Right renal cortex interstitium (tissue), 3 donors: ENCODE results near the gene NEDD9. TPM values are rescaled to one million over a fixed set of nuclear protein-coding genes. Genes with fewer than 3 reads are reported as not detected.

Experiments used
- DNase-seq, 3 donors: peaks; one replicate each; pipeline ENCODE4 v3.0.0-alpha.2; 2013; ENCODE audit warnings: low read depth in 3 of 3, low spot score in 2 of 3
- polyA plus RNA-seq, 3 donors: library from polyadenylated mRNA; unstranded; fragments of 120-200 nt; gene quantifications; one replicate each; pipeline ENCODE4 v1.2.1, GENCODE V29; 2013; ENCODE audit not compliant: insufficient read length in 3 of 3

NEDD9 gene
- polyA plus RNA-seq, 3 donors: 58.3 to 79.1 (median 73.5) TPM

GRCh38 chr6:11260249-11261038, 28.0 kb upstream of the NEDD9 start:
- no peak for DNase-seq

DNA sequence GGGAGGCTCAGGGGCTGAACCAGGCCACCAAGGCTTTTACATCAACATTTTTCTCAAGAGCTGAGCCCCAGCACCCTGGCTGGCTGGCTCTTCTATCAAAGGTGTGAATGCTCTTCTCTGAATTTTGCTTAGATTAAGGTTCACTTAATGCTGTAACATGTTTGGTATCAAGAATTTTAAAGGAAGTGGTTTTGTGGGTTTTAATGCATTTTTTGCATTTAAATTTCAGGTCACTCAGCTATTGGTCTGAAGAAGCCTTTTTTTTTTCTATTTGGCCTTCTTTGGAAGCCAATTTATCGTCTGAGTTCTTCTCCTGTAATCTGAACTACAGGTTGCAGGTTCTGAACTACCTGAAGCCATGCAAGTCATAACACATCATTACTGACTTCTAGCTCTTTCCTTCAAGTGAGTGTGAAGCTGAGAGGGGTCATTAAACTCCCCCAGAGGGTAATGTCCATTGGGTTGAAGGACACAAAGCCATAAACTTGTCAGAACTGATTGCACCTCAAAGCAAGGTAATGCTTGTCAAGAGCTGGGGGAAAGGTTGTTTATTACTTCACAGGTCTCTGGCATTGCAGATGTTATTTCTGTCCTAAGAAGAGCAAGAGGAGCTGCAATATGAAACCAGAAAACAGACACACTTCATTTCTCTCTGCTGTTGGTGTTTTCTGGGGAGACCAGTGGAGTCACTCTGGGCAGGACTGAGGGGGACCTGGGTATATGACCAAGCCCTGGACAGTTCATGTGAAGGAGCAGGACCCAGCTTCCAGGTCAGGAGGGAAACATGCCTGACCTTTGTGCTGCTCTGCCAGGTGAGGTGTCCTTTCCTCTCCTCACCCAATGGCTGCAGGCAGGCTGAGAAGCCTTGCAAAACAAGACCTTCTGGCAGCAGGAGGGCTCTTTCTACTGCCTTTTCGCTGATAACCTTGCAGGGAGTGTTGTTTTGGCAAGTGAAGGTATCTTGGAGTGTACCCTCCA, 26.1 kb upstream of the NEDD9 start:
- DNase-seq: no peak

- no peak for DNase-seq
Observed at GRCh38 chr6:11255610-11256009, 23.1 kb upstream of the NEDD9 start.

- DNase-seq: no peak
Observed at GRCh38 chr6:11253594-11253993, 21.1 kb upstream of the NEDD9 start.

- DNase-seq: no peak
Observed at GRCh38 chr6:11251553-11252360, 19.3 kb upstream of the NEDD9 start.

GRCh38 chr6:11250108-11250507, 17.6 kb upstream of the NEDD9 start:
- DNase-seq: no peak

GRCh38 chr6:11248974-11249761, 16.7 kb upstream of the NEDD9 start:
- no peak for DNase-seq

DNA sequence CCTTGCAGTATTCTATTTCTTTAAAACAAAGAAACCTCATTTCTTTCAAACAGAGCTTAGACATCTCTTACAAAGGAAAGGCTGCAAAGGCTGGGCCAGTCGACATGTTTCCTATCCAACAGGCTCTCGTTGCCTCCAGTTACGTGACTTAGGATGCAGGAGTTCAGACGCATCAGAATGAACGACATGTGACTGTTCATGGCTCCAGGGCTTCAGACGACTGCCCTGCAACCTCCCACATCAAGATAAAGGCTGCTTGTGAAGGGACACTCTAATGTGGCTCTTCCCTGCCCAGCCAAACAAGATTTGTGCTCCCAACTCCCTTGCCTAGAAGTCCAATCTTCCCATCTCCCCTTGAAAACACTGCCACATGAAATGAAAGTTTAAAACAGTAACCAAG, 14.3 kb upstream of the NEDD9 start:
- DNase-seq: no peak

DNA sequence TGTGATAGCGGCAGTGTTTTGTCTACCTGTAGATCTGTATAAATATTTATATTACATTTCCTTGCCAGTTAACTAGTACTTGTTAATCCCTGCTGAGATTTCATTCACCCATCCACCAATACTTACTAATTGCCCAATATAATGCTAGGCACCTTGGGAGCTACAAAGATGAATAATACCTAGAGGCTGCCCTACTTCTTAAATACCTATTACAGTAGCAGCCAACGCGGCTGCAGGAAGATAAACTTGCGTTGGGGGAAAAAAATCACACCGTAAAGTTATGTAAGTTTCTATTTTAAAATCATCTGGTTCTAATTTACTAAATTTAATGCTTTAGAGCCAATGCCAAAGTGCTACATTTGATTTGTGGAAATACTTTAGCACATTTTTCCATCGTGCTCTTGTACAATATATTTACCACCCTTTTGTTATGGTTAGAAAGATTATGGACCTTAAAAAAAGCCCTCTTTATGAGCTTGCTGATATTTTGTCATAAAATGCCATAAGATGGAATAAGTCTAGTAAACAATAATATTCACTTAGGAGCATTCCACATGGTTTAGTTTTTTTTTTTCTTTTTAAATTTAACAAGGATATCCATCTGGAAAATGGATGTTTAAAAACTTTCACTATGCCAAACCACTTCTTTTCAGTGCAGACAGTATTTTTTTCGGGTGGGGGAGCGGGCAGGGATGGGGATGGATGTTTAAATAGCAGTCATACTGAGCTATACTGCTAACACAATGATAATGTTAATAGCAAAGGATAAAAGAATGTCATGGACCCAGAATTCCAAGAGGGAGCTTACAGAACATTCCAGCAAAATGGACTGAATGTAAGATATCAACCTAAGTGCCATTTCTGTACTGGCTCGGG, 13.2 kb upstream of the NEDD9 start:
- no peak for DNase-seq

GRCh38 chr6:11244387-11245126, 12.1 kb upstream of the NEDD9 start:
- DNase-seq: no peak

DNA sequence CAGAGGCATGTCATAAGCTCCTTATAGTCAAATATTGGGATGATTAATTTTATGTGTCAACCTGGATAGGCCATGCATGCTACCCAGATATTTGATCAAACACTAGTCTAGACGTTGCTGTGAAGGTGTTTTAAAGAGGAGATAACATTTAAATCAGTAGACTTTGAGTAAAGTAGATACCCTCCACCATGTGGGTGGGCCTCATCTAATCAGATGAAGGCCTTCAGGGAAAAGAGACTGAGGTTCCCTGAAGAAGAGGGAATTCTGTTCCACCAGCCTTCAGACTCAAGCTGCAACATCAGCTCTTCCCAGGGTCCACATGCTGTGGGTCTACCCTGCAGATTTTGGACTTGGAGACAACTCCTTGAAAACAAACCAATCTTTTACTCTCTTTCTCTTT, 11.4 kb upstream of the NEDD9 start:
- no peak for DNase-seq

DNA sequence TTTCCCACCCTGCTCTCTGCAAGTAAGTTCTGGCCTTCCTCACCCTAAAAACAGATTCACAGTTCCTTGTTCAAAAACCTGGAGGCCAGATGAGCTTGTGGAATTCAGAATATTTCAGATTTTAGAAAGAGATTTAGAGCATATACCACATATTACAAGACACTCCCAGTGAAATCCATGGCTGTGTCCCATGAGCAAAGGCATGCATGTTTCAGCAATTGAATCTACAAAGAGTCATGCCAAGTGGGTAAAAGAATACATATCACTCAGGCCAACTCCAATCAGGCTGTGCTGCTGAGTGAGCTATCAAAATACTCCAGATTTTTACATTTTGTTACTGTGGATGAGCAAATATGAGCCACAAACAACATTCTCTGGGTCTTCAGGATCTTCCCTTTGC, 10.2 kb upstream of the NEDD9 start:
- DNase-seq: no peak

DNA sequence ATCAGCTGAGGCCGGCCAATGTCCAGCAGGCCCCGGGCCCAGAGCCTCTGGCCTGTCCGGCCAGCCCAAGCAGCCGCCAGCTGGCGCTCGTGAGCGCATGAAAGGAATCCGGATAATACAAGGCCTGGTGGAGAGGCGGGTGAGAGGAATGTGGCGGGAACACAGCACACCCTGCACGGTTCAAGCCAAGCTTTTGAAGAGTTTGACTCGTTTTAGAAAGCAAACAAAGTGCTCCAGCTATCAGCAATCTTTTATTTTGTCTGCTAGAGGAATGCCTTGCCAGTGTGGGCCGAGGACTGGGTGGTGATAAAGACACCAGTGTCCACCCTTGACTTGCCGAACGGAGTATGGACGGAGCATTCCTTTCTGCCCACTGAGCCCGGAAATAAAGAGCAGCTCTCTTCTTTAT, 9.3 kb upstream of the NEDD9 start:
- no peak for DNase-seq

DNA sequence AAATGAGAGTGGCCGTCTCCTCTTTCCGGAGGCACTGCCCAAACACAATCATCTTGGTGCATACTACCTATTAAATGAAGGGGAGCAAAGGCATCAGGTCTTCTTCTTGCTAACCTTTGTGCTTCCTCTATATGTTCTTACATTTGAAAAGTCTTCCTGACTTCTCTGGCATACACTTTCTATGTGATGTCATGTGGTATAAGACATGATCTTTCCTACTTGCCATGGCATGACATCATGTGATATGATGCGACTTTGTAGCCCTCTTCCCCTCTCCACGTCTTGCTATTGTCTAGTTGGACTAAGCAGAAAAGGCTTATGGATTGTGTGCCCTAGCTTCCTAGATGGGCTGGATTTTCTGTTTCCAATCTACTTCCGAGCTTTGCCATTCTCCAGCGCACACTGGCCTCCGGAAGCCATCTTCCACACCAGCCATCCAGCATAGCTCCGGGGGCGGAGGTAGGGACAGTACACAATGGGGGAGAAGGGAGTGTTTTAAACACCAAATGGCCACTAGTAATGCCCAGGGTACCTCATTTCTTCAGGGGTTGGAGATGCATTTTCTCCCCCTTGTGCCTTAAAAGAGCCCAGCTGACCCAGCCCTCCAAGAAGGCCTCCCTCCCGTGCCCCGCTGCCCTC, 8.8 kb upstream of the NEDD9 start:
- no peak for DNase-seq

GRCh38 chr6:11237956-11238355, 5.5 kb upstream of the NEDD9 start:
- no peak for DNase-seq

DNA sequence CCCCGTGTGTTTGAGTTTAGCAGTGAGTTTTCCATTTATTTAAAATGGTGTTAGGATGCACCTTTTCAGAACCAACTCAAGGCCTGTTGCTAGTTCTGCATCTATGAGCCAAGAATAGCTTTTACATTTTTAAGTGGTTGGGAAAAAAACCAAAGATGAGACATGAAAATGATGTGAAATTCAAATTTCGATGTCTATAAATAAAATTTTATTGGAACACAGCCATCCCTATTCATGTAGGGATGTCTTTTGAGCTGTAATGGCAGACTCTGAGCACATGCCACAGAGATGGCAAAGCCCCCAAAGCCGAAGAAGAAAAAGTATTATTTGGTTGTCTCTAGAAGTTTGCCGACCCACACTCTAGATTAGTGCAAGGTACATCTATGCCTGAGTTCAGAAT, 5.0 kb upstream of the NEDD9 start:
- DNase-seq: no peak

GRCh38 chr6:11236915-11237314, 4.4 kb upstream of the NEDD9 start:
- no peak for DNase-seq
